NCI-H524 (cell line): ENCODE measurements around the gene PASK.
A peak's percentile ranks its signal among the peaks of the same experiment; 100 is the strongest.

ENCODE experiments used
- DNase-seq, 2 experiments: peaks; one replicate each; lab custom pipeline; 2025; lab: John Stamatoyannopoulos, UW

Gene PASK

DNA sequence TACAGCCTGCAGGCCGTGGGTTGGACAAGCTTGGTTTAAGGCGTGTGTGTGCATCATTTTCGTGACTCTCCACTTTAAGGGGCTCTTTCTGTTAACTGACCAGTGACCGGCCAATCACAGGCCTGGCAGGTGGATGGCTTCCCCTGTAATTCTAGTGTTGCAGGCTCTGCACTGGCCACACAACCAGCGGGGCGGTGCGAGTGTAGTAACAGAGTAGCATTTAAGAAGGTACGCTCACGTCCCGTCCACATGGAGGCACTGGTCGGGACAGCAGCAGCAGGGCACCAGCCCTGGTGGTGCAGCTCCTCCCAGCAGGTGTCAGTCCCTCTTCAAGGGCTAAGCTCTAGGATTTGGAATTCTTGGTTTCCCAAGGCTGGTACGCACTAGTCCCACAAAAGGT lies 31.2 kb upstream of the PASK start:
- no peak for DNase-seq

DNA sequence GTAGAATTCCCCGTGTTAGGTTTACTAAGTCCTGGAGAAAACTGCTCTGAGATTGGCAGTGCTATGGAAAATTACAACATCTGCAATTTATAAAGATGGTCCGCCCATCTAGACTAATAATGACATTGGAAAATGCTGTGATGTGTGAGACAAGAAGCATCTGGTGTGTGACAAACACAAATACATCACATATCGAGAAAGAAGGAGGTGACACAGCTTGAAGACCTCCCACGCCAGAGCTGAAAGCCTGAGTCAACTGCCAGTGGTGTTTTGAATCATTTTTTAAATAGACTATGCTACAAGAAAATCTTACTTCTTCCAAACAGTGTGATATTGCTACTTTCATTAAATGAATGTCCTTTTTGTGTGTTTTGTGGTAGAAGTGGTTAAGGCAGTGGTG lies 30.6 kb upstream of the PASK start:
- no peak for DNase-seq

DNA sequence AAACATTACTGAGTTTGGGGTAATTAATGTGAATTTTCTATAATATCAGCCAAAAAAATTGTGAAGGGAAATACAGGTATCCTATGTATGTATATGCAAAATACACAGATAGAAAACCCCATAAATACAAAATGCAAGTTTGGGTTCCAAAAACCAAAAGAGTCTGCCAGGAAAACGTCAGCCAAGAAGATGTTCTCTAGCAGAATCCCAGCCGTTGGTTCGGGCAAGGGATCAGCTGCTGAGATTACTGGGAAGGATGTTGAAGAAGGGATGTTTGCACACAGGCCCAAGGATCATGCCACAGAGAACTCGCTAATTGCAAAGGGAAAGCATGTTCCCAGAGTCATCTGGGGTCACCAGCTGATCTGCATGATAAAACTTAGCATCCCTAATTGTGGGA lies 29.7 kb upstream of the PASK start:
- DNase-seq: no peak

DNA sequence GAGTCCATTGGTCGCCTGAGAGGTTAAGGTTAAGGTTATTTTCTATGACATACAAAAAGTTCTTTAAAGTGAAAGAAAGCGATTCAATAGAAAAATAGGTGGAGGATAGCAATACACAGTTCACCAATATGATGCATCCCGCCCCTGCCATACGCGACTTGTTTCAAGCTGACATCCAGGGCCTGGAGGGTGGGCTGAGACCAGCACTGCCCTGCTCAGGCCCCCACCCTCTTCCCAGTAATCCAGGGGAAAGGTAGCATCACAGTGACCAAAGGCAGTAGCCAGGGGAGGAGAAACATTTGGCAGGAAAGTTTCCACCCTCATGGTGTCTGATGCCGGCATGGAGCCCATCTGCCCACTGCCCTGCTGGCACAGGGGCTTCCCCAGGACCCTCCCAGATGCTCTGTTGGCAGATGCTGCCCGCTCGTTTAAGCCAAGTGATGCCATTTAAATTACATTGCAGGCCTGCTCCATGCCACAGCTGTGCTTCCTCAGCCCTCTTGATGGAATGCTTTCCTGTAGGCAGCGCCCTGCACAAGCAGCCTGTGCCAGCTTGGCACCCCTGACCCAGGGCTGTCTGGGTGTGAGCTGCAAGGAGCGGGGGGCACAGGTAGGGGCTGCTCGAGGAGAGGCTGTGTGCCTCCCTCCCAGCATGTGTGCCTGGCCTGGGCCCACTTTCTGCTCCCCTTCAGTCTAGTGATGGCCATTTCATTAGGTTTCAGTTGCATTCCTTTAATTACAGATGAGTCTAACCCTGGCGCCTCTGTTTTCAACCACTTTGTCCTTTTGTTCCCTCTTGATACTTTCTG lies 28.5 kb upstream of the PASK start:
- DNase-seq: peak in 1 of 2 experiments; percentile 34

DNA sequence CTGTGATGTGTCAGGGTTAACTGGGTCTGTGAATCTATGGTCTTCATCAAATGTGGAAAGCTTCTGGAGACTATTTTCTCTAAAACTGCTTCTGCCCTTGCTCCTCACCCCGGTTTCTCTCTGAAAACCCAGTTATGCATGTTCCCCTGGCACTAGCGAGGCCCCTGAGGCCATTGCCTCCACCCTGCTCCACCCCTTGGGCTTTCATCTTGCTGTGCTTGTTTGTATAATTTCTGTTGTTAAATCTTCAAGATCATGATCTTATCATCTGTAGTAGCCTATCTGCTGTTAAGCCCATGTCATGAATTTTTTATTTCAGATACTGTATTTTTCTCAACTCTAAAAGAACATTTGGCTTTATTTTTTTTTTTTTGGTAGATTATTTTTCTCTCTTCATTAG lies 24.3 kb upstream of the PASK start:
- DNase-seq: no peak

DNA sequence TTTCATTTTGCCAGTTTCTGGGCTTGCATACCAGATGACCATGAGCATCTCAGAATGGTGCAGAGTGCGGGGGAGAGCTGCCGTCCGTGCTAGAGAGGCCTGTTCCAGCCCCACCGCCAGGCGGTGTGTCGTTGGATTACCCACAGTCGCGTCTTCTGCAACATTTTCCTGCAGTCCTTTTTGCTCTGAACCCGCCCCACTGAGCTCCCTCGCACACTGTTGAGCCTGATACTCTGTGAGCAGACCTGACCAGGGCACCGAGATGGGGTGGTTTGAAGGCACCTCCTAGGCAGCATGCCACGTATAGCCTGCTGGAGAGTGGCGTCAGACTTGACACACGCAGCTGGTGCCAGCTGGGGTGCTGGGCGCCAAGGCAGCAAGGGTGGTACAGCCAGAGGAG lies 19.1 kb upstream of the PASK start:
- DNase-seq: no peak

DNA sequence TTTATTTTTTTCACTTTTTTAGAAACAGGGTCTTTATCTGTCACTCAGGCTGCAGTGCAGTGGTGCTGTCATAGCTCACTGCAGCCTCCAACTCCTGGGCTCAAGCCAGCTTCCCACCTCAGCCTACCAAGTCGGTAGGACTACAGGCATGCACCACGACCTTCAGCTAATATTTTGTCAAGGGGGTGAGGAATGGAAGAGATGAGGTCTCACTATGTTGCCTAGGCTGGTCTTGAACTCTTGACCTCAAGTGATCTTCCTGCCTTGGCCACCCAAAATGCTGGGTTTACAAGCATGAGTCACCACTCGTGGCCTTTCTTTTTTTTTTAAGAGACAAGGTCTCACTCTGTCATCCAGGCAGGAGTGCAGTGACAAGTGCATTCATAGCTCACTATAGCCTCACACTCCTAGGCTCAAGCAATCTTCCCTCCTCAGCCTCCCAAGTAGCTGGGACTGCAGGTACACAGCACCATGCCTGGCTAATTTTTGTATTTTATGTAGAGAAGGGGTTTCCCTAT lies 14.4 kb upstream of the PASK start:
- no peak for DNase-seq

DNA sequence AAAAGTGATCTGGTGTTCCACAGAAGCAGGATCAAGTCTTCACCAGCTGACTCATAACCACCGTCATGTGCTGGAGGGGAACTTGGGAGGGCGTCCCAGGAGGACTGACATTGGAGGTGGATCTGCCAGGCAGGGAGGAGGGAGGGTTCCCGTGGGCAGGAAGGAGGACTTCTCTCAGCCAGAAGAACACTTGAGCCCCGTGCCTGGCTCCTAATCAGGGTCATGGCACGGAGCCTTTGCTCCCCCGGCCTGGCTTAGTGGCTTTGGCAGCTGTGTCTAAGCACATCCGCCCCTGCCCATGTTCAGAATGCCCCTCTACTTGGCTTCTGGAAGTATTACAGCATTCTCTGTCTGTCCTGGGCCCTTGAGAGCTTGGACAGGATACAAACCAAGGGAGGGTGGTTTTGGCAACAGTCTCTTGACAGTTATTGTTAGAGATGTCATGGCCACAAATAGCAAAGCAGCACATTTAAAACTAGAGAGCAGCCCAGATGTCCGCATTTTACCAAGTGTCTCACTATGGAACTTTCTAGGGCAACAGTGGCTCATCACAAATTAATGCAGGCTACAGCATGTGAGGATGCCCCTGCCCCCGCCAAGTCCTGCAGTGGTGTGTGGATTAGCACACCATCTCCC lies 12.5 kb upstream of the PASK start:
- DNase-seq: no peak

DNA sequence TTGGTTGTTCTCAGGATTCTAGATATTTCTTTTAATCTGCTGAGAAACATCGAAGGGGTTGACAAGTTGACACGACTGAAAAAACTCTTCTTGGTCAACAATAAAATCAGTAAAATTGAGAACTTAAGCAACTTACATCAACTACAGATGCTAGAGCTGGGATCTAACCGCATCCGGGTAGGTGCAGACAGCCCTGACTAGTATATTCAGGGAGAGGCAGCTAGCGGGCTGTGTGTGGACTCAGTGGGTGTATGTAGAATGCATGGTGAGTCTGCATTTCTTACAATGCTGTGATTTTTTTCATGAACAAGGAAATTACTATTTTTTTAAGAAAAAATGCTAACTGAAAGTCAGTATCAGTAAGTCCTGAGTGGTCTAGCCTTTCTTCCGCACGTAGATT lies 11.0 kb upstream of the PASK start:
- no peak for DNase-seq

DNA sequence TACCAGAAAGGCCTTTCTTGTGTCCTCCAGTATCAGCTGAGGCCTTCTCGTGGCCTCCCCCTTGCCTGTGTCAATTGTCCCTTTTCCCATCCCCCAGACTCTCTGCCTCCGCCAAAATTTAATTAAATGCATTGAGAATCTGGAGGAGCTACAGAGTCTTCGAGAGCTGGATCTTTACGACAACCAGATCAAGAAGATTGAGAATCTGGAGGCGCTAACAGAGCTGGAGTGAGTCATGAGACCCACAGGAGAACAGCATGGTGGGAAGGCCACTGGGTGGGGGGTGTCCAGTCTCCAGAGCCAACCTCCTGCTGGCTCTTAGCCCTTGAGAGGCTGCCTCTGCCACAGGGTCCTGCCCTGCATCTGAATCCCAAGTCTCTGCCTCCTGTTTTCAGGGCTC lies 9.8 kb upstream of the PASK start:
- DNase-seq: no peak

DNA sequence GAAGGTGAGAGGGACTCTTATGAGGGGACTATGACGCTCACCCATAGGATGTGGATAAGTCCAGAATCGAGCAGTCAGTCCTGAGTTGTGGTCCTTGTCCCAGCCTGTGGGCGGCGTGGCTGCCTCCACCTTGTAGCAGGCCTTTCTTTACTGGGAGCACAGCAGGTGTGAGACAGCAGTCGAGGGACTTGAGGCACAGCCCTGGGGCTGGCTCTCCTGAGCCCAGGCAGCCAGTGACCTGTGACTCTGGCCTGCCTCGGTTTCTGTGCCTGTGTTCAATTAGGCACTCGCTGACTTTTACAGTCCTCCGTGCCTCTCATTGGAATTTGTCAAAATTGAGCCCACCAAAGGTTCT lies 9.3 kb upstream of the PASK start:
- DNase-seq: no peak

DNA sequence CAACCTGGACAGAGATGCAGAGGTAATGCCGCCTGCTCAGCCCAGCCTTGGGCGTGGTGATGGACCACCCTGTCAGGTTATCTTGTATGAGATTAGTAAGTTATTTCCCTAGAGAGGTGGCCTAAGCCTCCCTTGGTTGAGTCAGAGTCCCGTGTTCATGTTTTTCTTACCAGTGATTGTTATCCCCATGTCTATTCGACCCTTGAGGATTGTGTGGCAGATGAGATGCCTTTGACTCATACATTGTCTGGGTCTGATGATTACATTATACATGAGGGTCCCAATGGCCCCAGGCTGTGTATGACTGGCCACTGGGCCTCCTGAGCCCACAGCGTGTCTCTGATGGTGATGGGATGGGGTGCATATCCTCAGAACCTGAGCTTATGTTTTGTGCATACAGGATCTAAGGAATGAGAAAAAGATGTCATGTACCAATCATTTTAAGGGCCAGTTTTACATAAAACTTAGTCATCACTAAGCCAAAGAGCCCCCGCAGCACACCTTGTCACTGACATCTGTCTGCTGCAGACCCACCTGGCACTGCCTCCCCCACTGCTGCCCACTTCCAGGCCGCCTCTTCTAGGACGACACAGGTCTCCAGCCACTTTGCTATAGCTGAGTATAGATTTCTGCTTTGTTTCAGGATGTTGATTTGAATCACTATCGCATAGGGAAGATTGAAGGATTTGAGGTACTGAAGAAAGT lies 8.7 kb upstream of the PASK start:
- DNase-seq: no peak

DNA sequence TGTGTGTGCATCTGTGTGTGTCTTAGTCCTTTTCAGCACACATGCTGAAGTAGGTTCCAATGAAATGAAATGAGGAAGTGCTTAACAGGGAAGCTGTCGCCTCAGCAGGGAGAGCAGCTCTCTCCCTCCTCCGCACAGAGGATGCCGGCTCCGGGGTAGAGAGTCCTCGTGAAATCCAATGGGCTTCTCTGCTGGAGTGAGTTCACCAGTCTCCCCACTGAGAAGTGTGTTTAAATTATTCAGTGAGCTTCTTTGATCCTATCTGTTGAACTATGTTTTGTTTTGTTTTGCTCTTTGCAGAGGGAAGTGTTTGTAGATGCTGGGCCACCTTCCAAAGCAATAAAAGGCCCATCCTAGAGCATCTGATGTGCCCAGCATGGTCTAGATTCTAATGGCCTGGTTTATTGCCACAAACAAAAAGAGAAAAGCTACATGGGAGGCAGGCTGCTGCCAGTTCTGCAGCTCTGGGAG lies 7.7 kb upstream of the PASK start:
- no peak for DNase-seq

DNA sequence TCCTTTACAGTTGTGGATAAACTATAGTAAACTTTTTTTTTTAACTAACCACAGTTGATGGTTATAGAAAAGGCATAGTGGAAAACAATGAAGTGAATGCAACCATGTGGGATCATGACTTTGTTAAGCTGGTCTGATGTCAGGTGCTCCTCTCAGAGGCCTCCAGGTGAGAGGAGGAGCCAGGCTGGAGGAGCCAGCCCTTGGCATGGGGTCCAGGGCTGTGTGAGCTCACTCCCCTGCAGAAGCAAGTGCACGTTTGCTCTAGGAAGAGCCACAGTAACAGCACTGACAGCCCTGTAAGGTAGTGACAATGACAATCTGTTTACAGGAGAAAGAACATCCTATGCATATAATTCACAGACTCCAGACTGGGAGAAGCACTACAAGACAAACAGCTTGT lies 6.7 kb upstream of the PASK start:
- no peak for DNase-seq

DNA sequence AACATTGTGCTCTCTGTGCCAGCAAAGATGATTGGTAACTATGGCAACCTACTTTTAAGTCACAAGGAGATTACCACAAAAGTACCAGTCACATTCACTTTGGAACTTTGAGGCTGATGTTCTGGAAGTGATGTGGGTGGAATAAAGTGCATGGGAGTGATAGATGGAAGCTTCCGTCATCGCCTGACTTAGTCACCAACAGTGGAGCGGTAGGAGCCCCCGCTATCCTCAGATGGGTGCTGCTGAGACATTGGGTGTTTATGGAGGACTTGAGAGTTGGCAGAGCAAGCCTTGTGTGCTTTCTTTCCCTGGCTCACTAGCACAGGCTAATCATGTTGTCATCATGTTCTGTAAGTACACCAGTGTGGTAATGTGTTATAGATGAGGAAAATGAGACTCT lies 5.6 kb upstream of the PASK start:
- no peak for DNase-seq

DNA sequence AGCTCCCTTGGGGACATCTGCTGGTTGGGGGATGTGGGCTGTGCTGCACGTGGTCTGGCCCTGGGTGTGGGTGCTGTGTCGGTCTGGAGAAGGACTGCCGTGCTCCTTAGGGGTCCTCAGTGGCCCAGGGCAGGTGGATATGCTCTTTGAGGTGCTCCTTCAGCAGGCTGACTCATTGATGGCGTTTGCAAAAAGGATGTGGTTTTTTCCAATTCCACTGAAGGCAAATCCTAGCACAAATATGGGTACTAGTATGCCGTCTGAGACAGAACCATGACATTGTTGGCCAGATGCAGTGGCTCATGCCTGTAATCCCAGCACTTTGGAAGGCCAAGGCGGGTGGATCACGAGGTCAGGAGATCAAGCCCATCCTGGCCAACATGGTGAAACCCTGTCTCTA lies 4.3 kb upstream of the PASK start:
- no peak for DNase-seq

DNA sequence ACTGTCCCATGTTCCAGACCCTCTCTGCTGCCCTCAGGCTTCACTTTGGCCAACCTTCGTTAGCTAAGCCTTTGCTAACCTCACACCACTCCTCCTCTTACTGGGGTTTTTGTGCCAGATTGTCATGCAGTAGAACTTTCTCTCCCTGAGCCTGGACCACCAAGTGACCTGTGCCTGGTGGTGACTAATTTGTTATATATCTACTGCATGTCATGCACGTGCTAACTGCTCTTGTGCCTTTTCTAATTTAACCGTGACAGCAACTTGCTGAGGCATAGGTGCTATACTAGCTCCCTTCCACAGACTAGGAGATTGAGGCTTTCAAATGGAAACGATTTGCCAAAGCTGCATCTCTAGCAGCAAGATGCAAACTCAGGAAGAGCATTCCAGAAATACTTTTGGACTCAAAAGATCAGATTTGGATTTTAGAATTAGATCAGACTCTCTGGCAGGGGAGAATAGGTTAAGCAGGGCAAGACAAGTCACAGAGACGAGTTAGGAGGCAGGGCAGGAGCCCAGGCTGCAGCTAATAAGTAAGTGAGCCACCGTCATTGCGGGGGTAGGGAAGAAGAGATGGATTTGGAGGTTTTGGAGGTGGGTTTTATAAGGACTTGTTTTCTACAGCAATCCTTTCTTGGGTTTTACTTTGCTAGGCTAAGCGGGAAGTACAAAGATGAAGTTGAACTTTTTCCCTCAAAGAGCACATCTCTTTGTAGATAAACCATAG lies 2.8 kb upstream of the PASK start:
- no peak for DNase-seq

DNA sequence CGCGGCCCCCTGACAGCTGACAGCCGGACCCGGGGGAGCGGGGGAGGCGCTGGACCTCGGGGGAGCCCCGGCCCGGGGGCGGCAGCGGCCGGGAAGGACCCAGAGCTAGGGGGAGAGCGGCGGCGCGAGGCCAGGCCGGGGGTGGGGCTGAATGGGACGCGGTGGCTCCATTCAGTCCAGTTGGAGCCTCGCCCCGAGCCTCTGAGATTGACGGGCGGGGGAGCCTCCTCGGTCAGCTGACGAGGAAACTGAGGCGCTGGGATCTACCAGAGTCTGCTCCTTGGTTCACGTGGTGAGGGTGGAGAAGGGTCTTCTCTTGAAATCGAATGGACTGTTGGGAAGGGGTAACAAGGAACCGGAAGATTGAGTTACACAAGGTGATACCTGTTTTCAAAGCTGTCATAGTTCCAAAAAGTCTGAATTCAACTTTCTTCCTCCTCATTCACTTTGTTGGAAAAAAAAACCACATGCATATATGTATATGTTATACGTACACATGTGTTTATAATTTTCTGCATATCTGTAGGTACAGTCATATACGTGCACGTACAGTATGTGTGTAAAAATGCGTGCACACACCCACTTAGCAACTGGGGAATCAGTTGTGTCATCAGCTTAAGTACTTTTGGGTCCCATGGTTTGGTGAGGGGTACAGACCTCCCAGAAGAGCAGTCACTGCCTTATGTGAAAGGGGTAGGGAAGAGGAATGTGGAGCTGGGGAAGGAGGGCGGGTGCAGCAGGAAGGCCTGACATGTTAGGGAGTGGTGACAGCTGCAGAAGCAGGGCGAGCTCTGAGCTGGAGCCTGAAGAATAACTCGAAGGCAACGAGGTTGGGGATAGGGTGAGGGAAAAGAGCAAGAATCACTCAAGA lies 1.6 kb upstream of the PASK start:
- no peak for DNase-seq

DNA sequence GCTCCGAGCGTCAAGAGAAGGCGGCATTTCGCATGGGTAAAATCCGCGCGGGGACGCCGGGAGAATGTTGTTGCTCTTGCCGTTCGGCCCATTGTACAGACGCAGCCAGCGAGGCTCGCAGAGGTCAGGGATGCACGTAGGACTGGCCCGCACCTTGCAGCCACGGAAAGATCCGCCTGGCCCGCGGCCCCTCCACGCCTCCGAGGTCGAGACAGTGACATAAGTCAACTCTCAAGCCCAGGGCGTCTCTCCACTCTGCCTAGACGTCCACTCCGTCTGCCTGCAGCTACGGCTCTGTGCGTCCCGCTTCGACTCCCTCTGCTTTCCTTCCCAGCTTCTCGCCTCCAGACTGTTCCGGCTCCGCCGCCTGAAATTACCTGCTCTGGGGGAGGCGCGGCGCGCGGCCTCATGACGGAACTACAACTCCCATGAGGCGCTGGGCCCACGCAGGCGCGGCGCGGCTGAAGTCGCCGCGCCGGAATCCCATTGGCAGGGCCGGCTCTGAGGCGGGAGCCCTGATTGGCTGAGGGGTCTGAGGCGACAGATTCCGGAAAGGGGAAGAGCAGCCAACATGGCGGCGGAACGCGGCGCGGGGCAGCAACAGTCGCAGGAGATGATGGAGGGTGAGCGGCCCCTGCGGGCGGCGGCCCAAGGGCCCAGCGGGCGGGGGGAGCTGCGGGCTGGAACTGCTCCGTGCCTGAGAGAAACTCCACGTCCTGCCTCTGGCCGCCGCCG lies 820 bp upstream of the PASK start, which contains the start of gene PPP1R7:
PPP1R7 (plus strand) TSS at position 543 of the 735 bp plus-strand sequence; CDS start at position 572, 29 bp downstream.
- peak; percentile 88 to 94 for DNase-seq

DNA sequence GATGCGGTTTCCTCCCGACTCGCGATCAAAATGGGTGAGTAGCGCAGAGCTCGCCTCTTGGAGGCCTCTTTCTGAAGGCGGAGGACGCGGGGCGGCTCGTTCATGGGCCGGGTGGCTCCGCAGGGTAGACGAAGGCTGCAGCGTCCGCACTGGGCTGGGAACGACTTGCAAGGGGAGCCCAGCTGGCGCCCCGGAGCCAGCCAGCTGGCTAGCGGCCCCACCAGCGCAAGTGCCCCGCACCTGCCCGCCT lies 328 bp upstream of the PASK start:
- DNase-seq: no peak

DNA sequence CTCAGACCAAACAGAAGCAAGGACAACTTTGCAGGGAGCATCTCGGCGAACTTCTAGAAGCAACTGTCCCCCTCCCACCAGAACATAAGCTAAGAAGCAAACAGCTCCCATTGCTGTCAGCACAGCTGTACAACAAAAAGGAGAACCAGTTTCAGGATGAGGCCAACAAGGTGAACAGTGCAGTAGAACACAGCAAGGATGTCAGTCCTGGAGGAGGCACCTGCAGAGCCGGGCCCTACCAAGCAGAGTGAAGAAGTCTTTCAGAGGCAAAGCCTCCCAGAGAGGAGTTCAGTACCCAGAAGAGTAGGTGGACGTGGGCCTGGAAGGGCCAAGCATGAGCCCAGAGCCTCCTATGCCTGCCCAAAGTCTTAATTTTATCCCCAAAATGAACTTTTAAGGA lies 1.0 kb downstream of the PASK start:
- no peak for DNase-seq
